GM23338 (cell line): ENCODE data around the gene LINGO1. TPM values are rescaled to one million over a fixed set of nuclear protein-coding genes. Genes with fewer than 3 reads are reported as not detected.

Experiments
- ATAC-seq: fragments of 200-7000 bp; cut with Tn5 transposase; 3 replicates; pipeline ENCODE4 v1.9.1; 2020
- DNase-seq: peaks from one replicate; pipeline ENCODE4 v3.0.0-alpha.2; 2015; ENCODE audit warnings: low spot score
- H2AFZ ChIP-seq: fragments of 200-600 bp; sonication (generic); 2 replicates; pipeline ENCODE4 v1.8.0; 2016; ENCODE audit warnings: antibody characterized with exemption, mild to moderate bottlenecking, moderate library complexity
- H3F3A ChIP-seq: fragments of 200-600 bp; sonication (generic); replicated peaks from 2 replicates; pipeline ENCODE4 v1.8.0; 2017; ENCODE audit warnings: antibody characterized with exemption, mixed run types, low read depth
- H3K27ac ChIP-seq: fragments of 200-600 bp; sonication (generic); 2 replicates; pipeline ENCODE4 v1.6.1; 2016; ENCODE audit warnings: low read depth
- H3K27me3 ChIP-seq: fragments of 200-600 bp; sonication (generic); 2 replicates; pipeline ENCODE4 v1.8.0; 2016; ENCODE audit warnings: mild to moderate bottlenecking, mixed run types, moderate library complexity; ENCODE audit not compliant: insufficient read depth
- H3K36me3 ChIP-seq: fragments of 200-600 bp; sonication (generic); 2 replicates; pipeline ENCODE4 v1.8.0; 2016; ENCODE audit warnings: mild to moderate bottlenecking; ENCODE audit not compliant: insufficient read depth
- H3K4me1 ChIP-seq: fragments of 200-600 bp; sonication (generic); 2 replicates; pipeline ENCODE4 v1.8.0; 2016; ENCODE audit warnings: mild to moderate bottlenecking, moderate library complexity; ENCODE audit not compliant: insufficient read depth
- H3K4me2 ChIP-seq: fragments of 200-600 bp; sonication (generic); 2 replicates; pipeline ENCODE4 v1.7.1; 2017; ENCODE audit warnings: mixed run types
- H3K4me3 ChIP-seq: fragments of 200-600 bp; sonication (generic); 2 replicates; pipeline ENCODE4 v1.6.1; 2016; ENCODE audit warnings: mixed run types
- H3K79me2 ChIP-seq: fragments of 200-600 bp; sonication (generic); replicated peaks from 2 replicates; pipeline ENCODE4 v1.8.0; 2017; ENCODE audit warnings: mild to moderate bottlenecking; ENCODE audit not compliant: insufficient read depth
- H3K9me2 ChIP-seq: fragments of 200-600 bp; sonication (generic); 2 replicates; pipeline ENCODE4 v1.8.0; 2017; ENCODE audit not compliant: insufficient read depth
- H4K20me1 ChIP-seq: fragments of 200-600 bp; sonication (generic); replicated peaks from 2 replicates; pipeline ENCODE4 v1.8.0; 2017; ENCODE audit warnings: mild to moderate bottlenecking; ENCODE audit not compliant: insufficient read depth
- H3K27ac Mint-ChIP-seq: 2 replicates; pipeline ENCODE4 v1.8.0; 2020; ENCODE audit warnings: inconsistent platforms, mild to moderate bottlenecking, moderate library complexity, mixed read lengths
- H3K27me3 Mint-ChIP-seq: 3 replicates; pipeline ENCODE4 v1.8.0; 2022; ENCODE audit warnings: low read depth, mild to moderate bottlenecking, moderate library complexity, mixed read lengths, inconsistent platforms; ENCODE audit not compliant: insufficient read depth, poor library complexity
- H3K36me3 Mint-ChIP-seq: 3 replicates; pipeline ENCODE4 v1.8.0; 2021; ENCODE audit warnings: low read depth, mild to moderate bottlenecking, inconsistent platforms, moderate library complexity, mixed read lengths
- H3K4me1 Mint-ChIP-seq: 3 replicates; pipeline ENCODE4 v1.8.0; 2020; ENCODE audit warnings: mild to moderate bottlenecking, inconsistent platforms, mixed read lengths
- H3K4me3 Mint-ChIP-seq: 3 replicates; pipeline ENCODE4 v1.8.0; 2021; ENCODE audit warnings: moderate library complexity, mild to moderate bottlenecking, inconsistent platforms, mixed read lengths
- H3K9me3 Mint-ChIP-seq: 3 replicates; pipeline ENCODE4 v1.8.0; 2020; ENCODE audit warnings: moderate library complexity, mild to moderate bottlenecking, inconsistent platforms, mixed read lengths
- CREB1 ChIP-seq: fragments of 250-450 bp; sonication (Bioruptor Pico); IDR thresholded peaks from 2 replicates; pipeline ENCODE4 v1.5.0; 2020; ENCODE audit warnings: low read depth, mild to moderate bottlenecking, moderate library complexity
- JUNB ChIP-seq: IDR thresholded peaks from one replicate; pipeline ENCODE4 v1.6.1; 2016; ENCODE audit warnings: antibody characterized with exemption; ENCODE audit not compliant: unreplicated experiment
- NANOG ChIP-seq: IDR thresholded peaks from 2 replicates; pipeline ENCODE4 v1.6.1; 2016; ENCODE audit warnings: antibody characterized with exemption, borderline replicate concordance
- POLR2AphosphoS5 ChIP-seq: IDR thresholded peaks from 2 replicates; pipeline ENCODE4 v1.6.1; 2016; ENCODE audit warnings: antibody characterized with exemption, low read depth
- ZNF114 ChIP-seq: fragments of 250-450 bp; sonication (Bioruptor Pico); IDR thresholded peaks from 2 replicates; pipeline ENCODE4 v1.5.0; 2020; ENCODE audit warnings: mild to moderate bottlenecking, moderate library complexity
- polyA plus RNA-seq: library from polyadenylated mRNA; unstranded; fragments of >200 nt; fragmentation: Nextera tagmentation; extraction: Ambion mirVana; gene quantifications from 2 replicates; pipeline ENCODE4 v1.2.1, GENCODE V29; 2016
- total RNA-seq: library from RNA; depleted of rRNA; stranded (reverse); fragments of >200 nt; shearing (Covaris generic); gene quantifications from 2 replicates; pipeline ENCODE4 v1.2.3, GENCODE V29; 2014
- TF ChIP-seq, protein P1 (sequence below), 2 experiments: fragments of 200-600 bp in 1 of 2; sonication (generic) in 1 of 2; conservative IDR thresholded peaks; 2 replicates each; pipeline versions ENCODE4 v1.5.1 to v1.6.1; 2016 to 2017; ENCODE audit warnings: antibody characterized with exemption in 2 of 2, low read depth in 2 of 2, mild to moderate bottlenecking in 2 of 2, moderate library complexity in 1 of 2
- TF ChIP-seq, protein P2 (sequence below): IDR thresholded peaks from one replicate; pipeline ENCODE4 v1.6.1; 2018; ENCODE audit warnings: antibody characterized with exemption; ENCODE audit not compliant: unreplicated experiment
- TF ChIP-seq, protein P3 (sequence below): IDR thresholded peaks from 2 replicates; pipeline ENCODE4 v1.6.1; 2016; ENCODE audit warnings: antibody characterized with exemption

The LINGO1 gene
- total and polyA plus RNA-seq, 2 experiments from 2014 or later, result 16.9 to 63.1 TPM

DNA sequence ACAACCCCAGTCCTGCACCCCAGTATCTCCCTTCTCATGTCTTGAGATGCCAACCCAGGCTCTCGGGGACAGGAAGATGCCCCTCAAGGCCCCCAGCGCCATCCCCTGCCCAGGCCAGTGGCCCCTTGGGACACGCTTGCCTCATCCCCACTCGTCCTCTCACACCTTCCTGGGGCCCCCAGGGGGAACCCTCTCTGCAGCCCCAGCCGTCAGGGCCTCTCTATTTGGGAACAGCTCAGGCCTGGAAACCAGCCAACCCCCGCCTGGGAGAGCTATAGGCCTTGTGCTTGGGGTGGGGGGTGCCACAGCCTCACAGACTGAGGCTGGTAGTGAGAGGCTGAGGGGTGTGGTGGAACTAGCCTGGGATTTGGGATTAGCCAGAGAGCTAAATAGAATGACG, 7.8 kb downstream of the LINGO1 start:
- Mint-ChIP-seq H3K27ac (peak overlapping the region; percentile 54; the same call in 1 of the 2 replicates), H3K4me3 (no peak overlapping the region), H3K27me3 (peaks cover 11% of the 10 kb centered on the region), H3K4me1 (peaks cover 85% of the 10 kb centered on the region), H3K36me3 (peaks cover 11% of the 10 kb centered on the region; the same call in 2 of the 3 replicates), H3K9me3 (no peaks in the 10 kb centered on the region; the same call in 2 of the 3 replicates)
- H3K4me1 ChIP-seq, result peaks cover 79% of the 10 kb centered on the region
- TF ChIP-seq JUNB (no peak), POLR2AphosphoS5 (no peak), ZNF114 (no peak), CREB1 (CRISPR knock-in tag) (no peak)
- TF ChIP-seq, protein P1, sequence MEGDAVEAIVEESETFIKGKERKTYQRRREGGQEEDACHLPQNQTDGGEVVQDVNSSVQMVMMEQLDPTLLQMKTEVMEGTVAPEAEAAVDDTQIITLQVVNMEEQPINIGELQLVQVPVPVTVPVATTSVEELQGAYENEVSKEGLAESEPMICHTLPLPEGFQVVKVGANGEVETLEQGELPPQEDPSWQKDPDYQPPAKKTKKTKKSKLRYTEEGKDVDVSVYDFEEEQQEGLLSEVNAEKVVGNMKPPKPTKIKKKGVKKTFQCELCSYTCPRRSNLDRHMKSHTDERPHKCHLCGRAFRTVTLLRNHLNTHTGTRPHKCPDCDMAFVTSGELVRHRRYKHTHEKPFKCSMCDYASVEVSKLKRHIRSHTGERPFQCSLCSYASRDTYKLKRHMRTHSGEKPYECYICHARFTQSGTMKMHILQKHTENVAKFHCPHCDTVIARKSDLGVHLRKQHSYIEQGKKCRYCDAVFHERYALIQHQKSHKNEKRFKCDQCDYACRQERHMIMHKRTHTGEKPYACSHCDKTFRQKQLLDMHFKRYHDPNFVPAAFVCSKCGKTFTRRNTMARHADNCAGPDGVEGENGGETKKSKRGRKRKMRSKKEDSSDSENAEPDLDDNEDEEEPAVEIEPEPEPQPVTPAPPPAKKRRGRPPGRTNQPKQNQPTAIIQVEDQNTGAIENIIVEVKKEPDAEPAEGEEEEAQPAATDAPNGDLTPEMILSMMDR (conservative IDR thresholded peaks at IDR 0.05; ENCODE audit: low read depth in 2 of 2), result no peak
- TF ChIP-seq, protein P2, sequence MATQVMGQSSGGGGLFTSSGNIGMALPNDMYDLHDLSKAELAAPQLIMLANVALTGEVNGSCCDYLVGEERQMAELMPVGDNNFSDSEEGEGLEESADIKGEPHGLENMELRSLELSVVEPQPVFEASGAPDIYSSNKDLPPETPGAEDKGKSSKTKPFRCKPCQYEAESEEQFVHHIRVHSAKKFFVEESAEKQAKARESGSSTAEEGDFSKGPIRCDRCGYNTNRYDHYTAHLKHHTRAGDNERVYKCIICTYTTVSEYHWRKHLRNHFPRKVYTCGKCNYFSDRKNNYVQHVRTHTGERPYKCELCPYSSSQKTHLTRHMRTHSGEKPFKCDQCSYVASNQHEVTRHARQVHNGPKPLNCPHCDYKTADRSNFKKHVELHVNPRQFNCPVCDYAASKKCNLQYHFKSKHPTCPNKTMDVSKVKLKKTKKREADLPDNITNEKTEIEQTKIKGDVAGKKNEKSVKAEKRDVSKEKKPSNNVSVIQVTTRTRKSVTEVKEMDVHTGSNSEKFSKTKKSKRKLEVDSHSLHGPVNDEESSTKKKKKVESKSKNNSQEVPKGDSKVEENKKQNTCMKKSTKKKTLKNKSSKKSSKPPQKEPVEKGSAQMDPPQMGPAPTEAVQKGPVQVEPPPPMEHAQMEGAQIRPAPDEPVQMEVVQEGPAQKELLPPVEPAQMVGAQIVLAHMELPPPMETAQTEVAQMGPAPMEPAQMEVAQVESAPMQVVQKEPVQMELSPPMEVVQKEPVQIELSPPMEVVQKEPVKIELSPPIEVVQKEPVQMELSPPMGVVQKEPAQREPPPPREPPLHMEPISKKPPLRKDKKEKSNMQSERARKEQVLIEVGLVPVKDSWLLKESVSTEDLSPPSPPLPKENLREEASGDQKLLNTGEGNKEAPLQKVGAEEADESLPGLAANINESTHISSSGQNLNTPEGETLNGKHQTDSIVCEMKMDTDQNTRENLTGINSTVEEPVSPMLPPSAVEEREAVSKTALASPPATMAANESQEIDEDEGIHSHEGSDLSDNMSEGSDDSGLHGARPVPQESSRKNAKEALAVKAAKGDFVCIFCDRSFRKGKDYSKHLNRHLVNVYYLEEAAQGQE, result no peak
- TF ChIP-seq, protein P3, sequence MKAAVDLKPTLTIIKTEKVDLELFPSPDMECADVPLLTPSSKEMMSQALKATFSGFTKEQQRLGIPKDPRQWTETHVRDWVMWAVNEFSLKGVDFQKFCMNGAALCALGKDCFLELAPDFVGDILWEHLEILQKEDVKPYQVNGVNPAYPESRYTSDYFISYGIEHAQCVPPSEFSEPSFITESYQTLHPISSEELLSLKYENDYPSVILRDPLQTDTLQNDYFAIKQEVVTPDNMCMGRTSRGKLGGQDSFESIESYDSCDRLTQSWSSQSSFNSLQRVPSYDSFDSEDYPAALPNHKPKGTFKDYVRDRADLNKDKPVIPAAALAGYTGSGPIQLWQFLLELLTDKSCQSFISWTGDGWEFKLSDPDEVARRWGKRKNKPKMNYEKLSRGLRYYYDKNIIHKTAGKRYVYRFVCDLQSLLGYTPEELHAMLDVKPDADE, result no peak
- no peaks in the 10 kb centered on the region for H4K20me1 ChIP-seq
- ATAC-seq (no peak), DNase-seq (no peak)
- no peaks in the 10 kb centered on the region for H3K27me3 ChIP-seq
- peaks cover 80% of the 10 kb centered on the region for H3K79me2 ChIP-seq
- H3K4me2 ChIP-seq, result 0 out of 2 replicates have a peak overlapping the region, but pooled peaks have one; percentile 40
- no peaks in the 10 kb centered on the region for H3K36me3 ChIP-seq
- H3K27ac ChIP-seq, result no peak overlapping the region
- peaks cover 10% of the 10 kb centered on the region for H3F3A ChIP-seq
- H2AFZ ChIP-seq, result no peak overlapping the region
- H3K4me3 ChIP-seq, result no peak overlapping the region
- no peaks in the 10 kb centered on the region for H3K9me2 ChIP-seq

DNA sequence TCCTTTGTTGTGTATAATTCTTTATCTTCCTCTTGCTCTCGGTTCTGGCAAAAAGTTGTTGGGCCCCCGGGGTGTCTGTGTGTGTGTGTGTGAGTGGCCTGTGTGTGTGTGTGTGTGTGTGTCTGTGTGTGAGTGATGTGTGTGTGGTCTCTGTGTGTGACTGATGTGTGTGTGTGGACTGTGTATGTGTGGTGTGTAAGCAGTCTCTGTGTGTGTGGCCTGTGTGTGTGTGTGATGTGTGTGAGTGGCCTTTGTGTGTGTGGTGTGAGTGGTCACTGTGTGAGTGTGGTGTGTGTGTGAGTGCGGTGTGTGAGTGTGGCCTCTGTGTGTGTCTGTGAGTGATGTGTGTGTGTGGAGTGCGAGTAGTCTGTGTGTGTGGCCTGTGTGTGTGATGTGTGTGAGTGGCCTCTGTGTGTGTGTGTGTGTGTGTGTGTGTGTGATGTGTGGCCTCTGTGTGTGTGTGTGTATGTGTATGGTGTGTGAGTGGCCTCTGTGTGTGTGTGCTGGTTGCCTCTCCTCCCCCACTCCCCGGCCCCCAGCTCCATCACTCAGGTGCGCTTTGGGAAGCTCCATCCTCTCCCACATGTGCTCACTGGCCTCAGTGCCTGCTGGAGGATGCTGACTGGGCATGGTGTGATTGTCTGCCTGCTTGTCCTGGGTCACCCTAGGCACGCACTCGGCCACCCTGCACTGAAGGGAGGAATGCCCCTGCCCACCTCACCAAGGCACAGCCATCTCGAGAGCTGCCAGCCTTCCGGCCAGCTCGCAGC, 8.8 kb downstream of the LINGO1 start:
- DNase-seq (no peak), ATAC-seq (peak; percentile 2; the same call in 1 of the 3 replicates)
- H3K9me2 ChIP-seq, result no peaks in the 10 kb centered on the region
- H3K4me2 ChIP-seq, result peak overlapping the region; percentile 75; the same call in 1 of the 2 replicates
- H3K4me1 ChIP-seq, result peaks cover 73% of the 10 kb centered on the region
- H3K36me3 ChIP-seq, result no peaks in the 10 kb centered on the region
- peaks cover 14% of the 10 kb centered on the region for H3K36me3 Mint-ChIP-seq
- peaks cover 80% of the 10 kb centered on the region for H3K79me2 ChIP-seq
- peak overlapping the region; percentile 90 for H3K27ac ChIP-seq
- peak overlapping the region; percentile 44 for H3K4me3 Mint-ChIP-seq
- H3K27ac Mint-ChIP-seq, result peak overlapping the region; percentile 94
- peaks cover 10% of the 10 kb centered on the region for H3F3A ChIP-seq
- H2AFZ ChIP-seq, result no peak overlapping the region
- no peaks in the 10 kb centered on the region for H4K20me1 ChIP-seq
- peaks cover 79% of the 10 kb centered on the region for H3K4me1 Mint-ChIP-seq
- peaks cover 11% of the 10 kb centered on the region for H3K27me3 Mint-ChIP-seq
- H3K4me3 ChIP-seq, result peak overlapping the region; percentile 42
- H3K9me3 Mint-ChIP-seq, result no peaks in the 10 kb centered on the region; the same call in 2 of the 3 replicates
- no peaks in the 10 kb centered on the region for H3K27me3 ChIP-seq
- no peak for TF ChIP-seq NANOG
- TF ChIP-seq, protein P1 (conservative IDR thresholded peaks at IDR 0.05; ENCODE audit: low read depth in 2 of 2), result no peak
